ENCODE data around the gene PCBP3. TPM values are rescaled to one million over a fixed set of nuclear protein-coding genes. Genes with fewer than 3 reads are reported as not detected.

PCBP3 gene
- total and polyA plus RNA-seq, 2 donors (not counting 3 experiments of a cell fraction or from before 2014, with no cell fraction given), result 0.06 to 1.1 TPM

DNA sequence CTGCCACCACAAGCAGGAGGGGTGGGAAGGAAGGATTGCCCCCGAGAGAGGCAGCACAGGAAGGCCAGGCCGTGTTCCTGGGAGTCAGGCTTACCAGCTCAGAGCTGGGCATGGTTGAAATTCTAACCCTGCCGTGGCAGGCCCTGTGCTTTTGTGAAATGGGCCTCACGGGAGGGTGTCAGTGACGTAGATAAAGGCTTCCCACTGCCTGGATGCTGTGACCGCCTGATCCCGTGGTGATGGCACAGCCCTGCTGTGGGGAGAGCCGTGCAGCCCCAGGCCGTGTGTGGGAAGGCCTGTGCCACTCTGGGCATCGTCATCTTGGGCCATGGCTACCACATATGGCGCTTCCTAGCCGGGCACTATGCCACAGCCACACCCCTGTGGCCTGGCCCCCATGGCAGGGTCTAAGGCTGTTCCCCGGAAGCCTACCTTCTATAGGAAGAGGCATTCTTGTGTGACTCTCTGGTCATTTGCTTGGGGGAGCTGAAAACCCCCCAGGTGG, 161.3 kb downstream of the PCBP3 start:
- dilution Hi-C loops (cut with MboI; ENCODE audit: extremely low pct_ligation_motif_present, low sequenced_read_pairs), result no loop called here
- Histone ChIP-seq H3K36me3 (ENCODE audit: control insufficient read depth in 2 of 2, extremely low read depth in 1 of 2, insufficient read depth in 2 of 2, low read length in 2 of 2) (no peaks in the 10 kb centered on the region), H3K79me2 (ENCODE audit: control insufficient read depth, insufficient read depth, low read length) (no peaks in the 10 kb centered on the region), H3K4me3 (replicated peaks in 1 of 3; ENCODE audit: insufficient read depth in 1 of 3, low read depth in 1 of 3, low read length in 3 of 3) (no peak overlapping the region), H2AFZ (ENCODE audit: low read depth, low read length) (no peak overlapping the region), H3K9ac (replicated peaks; ENCODE audit: extremely low read depth, insufficient read depth, low read length) (no peak overlapping the region), H3K9me3 (replicated peaks; ENCODE audit: control insufficient read depth, insufficient read depth, low read length) (no peaks in the 10 kb centered on the region), H4K20me1 (replicated peaks; ENCODE audit: control insufficient read depth, extremely low read depth, insufficient read depth, low read length) (no peaks in the 10 kb centered on the region), H3K27ac (ENCODE audit: insufficient read depth, low read depth, low read length) (no peak overlapping the region), H3K27me3 (ENCODE audit: control insufficient read depth in 2 of 2, insufficient read depth in 2 of 2, low read length in 2 of 2) (no peaks in the 10 kb centered on the region), H3K4me2 (ENCODE audit: insufficient read depth, low read length) (no peak overlapping the region), H3K9me1 (replicated peaks; ENCODE audit: control insufficient read depth, extremely low read depth, insufficient read depth, low read length) (no peaks in the 10 kb centered on the region), H3K4me1 (ENCODE audit: control insufficient read depth, extremely low read depth, insufficient read depth, low read length) (no peaks in the 10 kb centered on the region)
- FAIRE-seq (no peak), DNase-seq (ENCODE audit: low read depth, low spot score) (no peak)
- no peak for TF ChIP-seq POLR2AphosphoS5 (IDR thresholded peaks at IDR 0.05; ENCODE audit: insufficient read depth, low read depth, low read length)
- TF ChIP-seq, protein P1, sequence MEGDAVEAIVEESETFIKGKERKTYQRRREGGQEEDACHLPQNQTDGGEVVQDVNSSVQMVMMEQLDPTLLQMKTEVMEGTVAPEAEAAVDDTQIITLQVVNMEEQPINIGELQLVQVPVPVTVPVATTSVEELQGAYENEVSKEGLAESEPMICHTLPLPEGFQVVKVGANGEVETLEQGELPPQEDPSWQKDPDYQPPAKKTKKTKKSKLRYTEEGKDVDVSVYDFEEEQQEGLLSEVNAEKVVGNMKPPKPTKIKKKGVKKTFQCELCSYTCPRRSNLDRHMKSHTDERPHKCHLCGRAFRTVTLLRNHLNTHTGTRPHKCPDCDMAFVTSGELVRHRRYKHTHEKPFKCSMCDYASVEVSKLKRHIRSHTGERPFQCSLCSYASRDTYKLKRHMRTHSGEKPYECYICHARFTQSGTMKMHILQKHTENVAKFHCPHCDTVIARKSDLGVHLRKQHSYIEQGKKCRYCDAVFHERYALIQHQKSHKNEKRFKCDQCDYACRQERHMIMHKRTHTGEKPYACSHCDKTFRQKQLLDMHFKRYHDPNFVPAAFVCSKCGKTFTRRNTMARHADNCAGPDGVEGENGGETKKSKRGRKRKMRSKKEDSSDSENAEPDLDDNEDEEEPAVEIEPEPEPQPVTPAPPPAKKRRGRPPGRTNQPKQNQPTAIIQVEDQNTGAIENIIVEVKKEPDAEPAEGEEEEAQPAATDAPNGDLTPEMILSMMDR (IDR thresholded peaks at IDR 0.05; ENCODE audit: extremely low read depth in 1 of 2, insufficient read depth in 1 of 2, low read depth in 1 of 2, low read length in 2 of 2), result no peak
- TF ChIP-seq POLR2A (IDR thresholded peaks at IDR 0.05; ENCODE audit: low read depth, low read length), result no peak
- TF ChIP-seq GATA2 (IDR thresholded peaks at IDR 0.05; ENCODE audit: insufficient read depth, insufficient read length, low read depth, low read length), result no peak
- TF ChIP-seq JUN (IDR thresholded peaks at IDR 0.05; ENCODE audit: borderline replicate concordance, insufficient read depth, insufficient read length, low read depth), result no peak
- TF ChIP-seq MYC (IDR thresholded peaks at IDR 0.05; ENCODE audit: low read depth, low read length), result no peak
- no peak for TF ChIP-seq EZH2 (IDR thresholded peaks at IDR 0.05; ENCODE audit: borderline replicate concordance, low read depth, low read length, severe bottlenecking)
- TF ChIP-seq, protein P2, sequence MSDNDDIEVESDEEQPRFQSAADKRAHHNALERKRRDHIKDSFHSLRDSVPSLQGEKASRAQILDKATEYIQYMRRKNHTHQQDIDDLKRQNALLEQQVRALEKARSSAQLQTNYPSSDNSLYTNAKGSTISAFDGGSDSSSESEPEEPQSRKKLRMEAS (IDR thresholded peaks at IDR 0.05; ENCODE audit: insufficient read depth, insufficient read length), result no peak
- no peak for TF ChIP-seq FOS (IDR thresholded peaks at IDR 0.05; ENCODE audit: borderline replicate concordance, insufficient read depth, low read length)
- POLR2A ChIA-PET, result no interaction called here
- no TSS peak for BruUV-seq (replicated peaks)
- CTCF ChIA-PET, result interaction anchor here (0.6 kb wide), 1 partner anchor 248 kb away, joined by 4 read pairs; no protein-coding TSS in a partner anchor
- intact Hi-C loops (cut with micrococcal nuclease), result no loop called here

Data from endothelial cell of umbilical vein (primary cell).